AG04449 (cell line): ENCODE results near the gene ZNF160.

Experiments
- CTCF ChIA-PET: fragments of 350-600 bp; formaldehyde crosslinking; extraction: SDS; loops from one replicate; lab custom pipeline; 2021; ENCODE audit warnings: antibody characterized with exemption; lab: Yijun Ruan, JAX
- POLR2A ChIA-PET: fragments of 400-600, 350-600 bp; formaldehyde crosslinking; extraction: SDS; loops from one replicate; lab custom pipeline; 2020; ENCODE audit warnings: antibody characterized with exemption, inconsistent platforms; lab: Yijun Ruan, JAX
- DNase-seq: peaks from one replicate; pipeline ENCODE4 v3.0.0-alpha.2; 2010; ENCODE audit warnings: low read depth, low spot score
- H3K4me3 ChIP-seq: 2 replicates; pipeline ENCODE4 v1.5.1; 2011; ENCODE audit warnings: low read depth, mild to moderate bottlenecking, control low read depth, low read length
- TF ChIP-seq, protein P1 (sequence below): IDR thresholded peaks from one replicate; pipeline ENCODE4 v1.5.1; 2011; ENCODE audit warnings: mild to moderate bottlenecking, moderate library complexity, low read length, control low read depth, inconsistent platforms; ENCODE audit not compliant: insufficient read depth; ENCODE audit errors: missing control alignments

Gene ZNF160

DNA sequence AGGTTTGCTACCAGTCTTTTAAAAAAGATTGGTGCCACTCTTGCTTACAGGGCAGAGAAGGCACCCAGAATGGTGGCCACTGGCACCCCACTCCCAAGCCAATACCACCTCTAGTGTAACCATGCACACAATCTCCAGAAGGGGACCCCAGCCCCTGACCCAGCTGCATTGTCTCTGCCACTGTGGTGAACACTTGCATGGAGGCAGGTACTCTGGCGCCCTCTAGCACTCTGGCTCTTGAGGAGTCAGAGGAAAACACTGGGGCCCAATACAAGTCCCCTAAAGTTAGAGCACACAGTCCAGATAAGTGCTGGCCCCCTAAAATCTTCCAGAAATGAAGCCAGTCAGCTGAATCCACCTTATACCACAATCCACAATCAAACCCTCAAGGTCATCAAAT is 83.5 kb downstream of the ZNF160 start:
- ChIA-PET POLR2A (no interaction called here), CTCF (no interaction called here)
- TF ChIP-seq, protein P1, sequence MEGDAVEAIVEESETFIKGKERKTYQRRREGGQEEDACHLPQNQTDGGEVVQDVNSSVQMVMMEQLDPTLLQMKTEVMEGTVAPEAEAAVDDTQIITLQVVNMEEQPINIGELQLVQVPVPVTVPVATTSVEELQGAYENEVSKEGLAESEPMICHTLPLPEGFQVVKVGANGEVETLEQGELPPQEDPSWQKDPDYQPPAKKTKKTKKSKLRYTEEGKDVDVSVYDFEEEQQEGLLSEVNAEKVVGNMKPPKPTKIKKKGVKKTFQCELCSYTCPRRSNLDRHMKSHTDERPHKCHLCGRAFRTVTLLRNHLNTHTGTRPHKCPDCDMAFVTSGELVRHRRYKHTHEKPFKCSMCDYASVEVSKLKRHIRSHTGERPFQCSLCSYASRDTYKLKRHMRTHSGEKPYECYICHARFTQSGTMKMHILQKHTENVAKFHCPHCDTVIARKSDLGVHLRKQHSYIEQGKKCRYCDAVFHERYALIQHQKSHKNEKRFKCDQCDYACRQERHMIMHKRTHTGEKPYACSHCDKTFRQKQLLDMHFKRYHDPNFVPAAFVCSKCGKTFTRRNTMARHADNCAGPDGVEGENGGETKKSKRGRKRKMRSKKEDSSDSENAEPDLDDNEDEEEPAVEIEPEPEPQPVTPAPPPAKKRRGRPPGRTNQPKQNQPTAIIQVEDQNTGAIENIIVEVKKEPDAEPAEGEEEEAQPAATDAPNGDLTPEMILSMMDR = no peak
- DNase-seq = no peak
- H3K4me3 ChIP-seq = no peak overlapping the region
